PC-3 (cell line): ENCODE measurements around the gene SMIM38. TPM values are rescaled to one million over a fixed set of nuclear protein-coding genes. Genes with fewer than 3 reads are reported as not detected.

Experiments
- ATAC-seq: fragments of 200-7000 bp; cut with Tn5 transposase; 2 replicates; pipeline ENCODE4 v1.9.1; 2020; ENCODE audit warnings: mild to moderate bottlenecking, moderate library complexity
- BruUV-seq: library from RNA; stranded (reverse); fragments of 400-500 nt; replicated peaks from 2 replicates; lab custom pipeline; 2021; lab: Mats Ljungman, UMichigan
- CTCF ChIA-PET: fragments of 300-600 bp; sonication (Branson Sonifier 250); formaldehyde crosslinking; loops from one replicate; lab custom pipeline; 2022; ENCODE audit warnings: antibody characterized with exemption; lab: Charles Lee
- POLR2A ChIA-PET: fragments of 300-600 bp; sonication (Branson Sonifier 250); formaldehyde crosslinking; loops from one replicate; lab custom pipeline; 2022; ENCODE audit warnings: antibody characterized with exemption; ENCODE audit not compliant: unreplicated experiment; lab: Charles Lee
- DNase-seq: peaks from one replicate; pipeline ENCODE4 v3.0.0-alpha.2; 2015
- H2AFZ ChIP-seq: fragments of 300-600 bp; sonication (generic); 2 replicates; pipeline ENCODE4 v1.6.0; 2016; ENCODE audit warnings: antibody characterized with exemption, low read length
- H3F3A ChIP-seq: fragments of 300-600 bp; sonication (generic); one replicate; pipeline ENCODE4 v1.6.0; 2017; ENCODE audit warnings: antibody characterized with exemption, low read length, control low read depth, mild to moderate bottlenecking; ENCODE audit not compliant: unreplicated experiment
- H3K27ac ChIP-seq: fragments of 300-600 bp; sonication (generic); 2 replicates; pipeline ENCODE4 v1.5.1; 2016; ENCODE audit warnings: mild to moderate bottlenecking, low read length
- H3K27me3 ChIP-seq: fragments of 300-600 bp; sonication (generic); 2 replicates; pipeline ENCODE4 v1.6.1; 2016; ENCODE audit warnings: low read length, mixed read lengths
- H3K36me3 ChIP-seq: fragments of 300-600 bp; sonication (generic); 2 replicates; pipeline ENCODE4 v1.6.1; 2016; ENCODE audit warnings: low read depth, mixed run types, low read length, mixed read lengths
- H3K4me1 ChIP-seq: fragments of 300-600 bp; sonication (generic); 2 replicates; pipeline ENCODE4 v1.5.1; 2016; ENCODE audit warnings: low read length; ENCODE audit not compliant: insufficient read depth
- H3K4me2 ChIP-seq: fragments of 300-600 bp; sonication (generic); 2 replicates; pipeline ENCODE4 v1.6.0; 2016; ENCODE audit warnings: low read length
- H3K4me3 ChIP-seq: fragments of 300-600 bp; sonication (generic); 2 replicates; pipeline ENCODE4 v1.5.1; 2016; ENCODE audit warnings: mild to moderate bottlenecking, low read length, mixed read lengths
- H3K79me2 ChIP-seq: fragments of 300-600 bp; sonication (generic); 2 replicates; pipeline ENCODE4 v1.6.1; 2017; ENCODE audit warnings: low read length, mixed read lengths
- H3K9ac ChIP-seq: fragments of 300-600 bp; sonication (generic); 2 replicates; pipeline ENCODE4 v1.6.0; 2016; ENCODE audit warnings: mild to moderate bottlenecking, low read length
- H3K9me2 ChIP-seq: fragments of 300-600 bp; sonication (generic); replicated peaks from 2 replicates; pipeline ENCODE4 v1.6.1; 2016; ENCODE audit warnings: mixed run types, low read length, mixed read lengths
- H3K9me3 ChIP-seq: fragments of 300-600 bp; sonication (generic); 2 replicates; pipeline ENCODE4 v1.6.1; 2016; ENCODE audit warnings: low read length, mixed read lengths
- H4K20me1 ChIP-seq: fragments of 300-600 bp; sonication (generic); 2 replicates; pipeline ENCODE4 v1.6.1; 2016; ENCODE audit warnings: low read length, mixed read lengths
- CTCF ChIP-seq: fragments of 300-600 bp; sonication (generic); conservative IDR thresholded peaks from 2 replicates; pipeline ENCODE4 v1.5.1; 2017; ENCODE audit warnings: antibody characterized with exemption, low read depth, mild to moderate bottlenecking, low read length
- EZH2 ChIP-seq: fragments of 300-600 bp; sonication (generic); IDR thresholded peaks from one replicate; pipeline ENCODE4 v1.6.1; 2017; ENCODE audit warnings: antibody characterized with exemption, mild to moderate bottlenecking, low read length; ENCODE audit not compliant: unreplicated experiment
- EZH2phosphoT487 ChIP-seq: fragments of 300-600 bp; sonication (generic); IDR thresholded peaks from 2 replicates; pipeline ENCODE4 v1.6.1; 2018; ENCODE audit warnings: mild to moderate bottlenecking, antibody characterized with exemption, low read length, borderline replicate concordance
- intact Hi-C: fragments of 100-400 bp; cut with micrococcal nuclease; formaldehyde crosslinking; loops from 2 replicates; pipeline ENCODE4 v1.9.0; 2023
- total RNA-seq: library from RNA; depleted of rRNA; stranded (reverse); fragments of >200 nt; gene quantifications from 2 replicates; pipeline ENCODE4 v1.2.3, GENCODE V29; 2014

Gene SMIM38
- total RNA-seq, 1 experiment from 2014 or later: 0.04 TPM

- H3K79me2 ChIP-seq: no peaks in the 10 kb centered on the region
- H3K27ac ChIP-seq: no peak overlapping the region
- no peaks in the 10 kb centered on the region for H3K9me3 ChIP-seq
- H2AFZ ChIP-seq: no peak overlapping the region
- no peaks in the 10 kb centered on the region for H3K27me3 ChIP-seq
- POLR2A ChIA-PET: no interaction called here
- TF ChIP-seq CTCF (no peak), EZH2phosphoT487 (no peak), EZH2 (no peak)
- no peak overlapping the region for H3K9ac ChIP-seq
- DNase-seq (no peak), ATAC-seq (no peak)
- H3K4me3 ChIP-seq: no peak overlapping the region
- BruUV-seq: no TSS peak
- H4K20me1 ChIP-seq: no peaks in the 10 kb centered on the region
- H3K4me2 ChIP-seq: no peak overlapping the region
- H3K9me2 ChIP-seq: no peaks in the 10 kb centered on the region
- CTCF ChIA-PET: no interaction called here
- H3K4me1 ChIP-seq: no peaks in the 10 kb centered on the region
- H3F3A ChIP-seq: no peaks in the 10 kb centered on the region
- no peaks in the 10 kb centered on the region for H3K36me3 ChIP-seq
- intact Hi-C loops: no loop called here
These were observed 1.4 kb upstream of the SMIM38 start for GRCh38 chr11:69154211-69154913.

GRCh38 chr11:69154938-69155301 lies 815 bp upstream of the SMIM38 start:
- no peaks in the 10 kb centered on the region for H3K9me2 ChIP-seq
- no TSS peak for BruUV-seq
- intact Hi-C loops: no loop called here
- CTCF ChIA-PET: no interaction called here
- H3K9ac ChIP-seq: no peak overlapping the region
- no peak for TF ChIP-seq CTCF
- TF ChIP-seq EZH2phosphoT487: no peak
- no peak for TF ChIP-seq EZH2
- no peak overlapping the region for H3K4me2 ChIP-seq
- no peak overlapping the region for H2AFZ ChIP-seq
- ATAC-seq: no peak
- no peaks in the 10 kb centered on the region for H3F3A ChIP-seq
- H3K27me3 ChIP-seq: no peaks in the 10 kb centered on the region
- H3K4me1 ChIP-seq: no peaks in the 10 kb centered on the region
- no peaks in the 10 kb centered on the region for H3K79me2 ChIP-seq
- H3K36me3 ChIP-seq: no peaks in the 10 kb centered on the region
- no peak for DNase-seq
- POLR2A ChIA-PET: no interaction called here
- no peaks in the 10 kb centered on the region for H4K20me1 ChIP-seq
- H3K9me3 ChIP-seq: no peaks in the 10 kb centered on the region
- H3K27ac ChIP-seq: no peak overlapping the region
- no peak overlapping the region for H3K4me3 ChIP-seq

GRCh38 chr11:69156235-69156639 lies 502 bp downstream of the SMIM38 start:
- CTCF ChIA-PET: no interaction called here
- H3K27ac ChIP-seq: no peak overlapping the region
- POLR2A ChIA-PET: interaction anchor here (0.8 kb wide), 1 partner anchor 1706 kb away, joined by 11 read pairs; no protein-coding TSS in a partner anchor

More at GRCh38 chr11:69156235-69156639, 502 bp downstream of the SMIM38 start:
- H3K4me1 ChIP-seq: no peaks in the 10 kb centered on the region
- TF ChIP-seq CTCF (no peak), EZH2phosphoT487 (no peak)
- H3K9me3 ChIP-seq: no peaks in the 10 kb centered on the region
- H3F3A ChIP-seq: no peaks in the 10 kb centered on the region
- no peaks in the 10 kb centered on the region for H3K9me2 ChIP-seq
- no TSS peak for BruUV-seq
- intact Hi-C loops: no loop called here
- ATAC-seq (no peak), DNase-seq (no peak)
- no peak overlapping the region for H3K4me3 ChIP-seq
- H3K9ac ChIP-seq: no peak overlapping the region
- H4K20me1 ChIP-seq: no peaks in the 10 kb centered on the region
- no peaks in the 10 kb centered on the region for H3K27me3 ChIP-seq
- H3K79me2 ChIP-seq: no peaks in the 10 kb centered on the region
- no peaks in the 10 kb centered on the region for H3K36me3 ChIP-seq
- no peak overlapping the region for H2AFZ ChIP-seq
- H3K4me2 ChIP-seq: no peak overlapping the region
